Stimulated activated CD8-positive, alpha-beta memory T cell treated with anti-CD3 and anti-CD28 coated beads, Interleukin-2, amount 100 ng/mL, for 48 hours (primary cell): ENCODE data around the gene OR1J1.

ENCODE experiments used
- DNase-seq, 2 donors: peaks; one replicate each; pipeline ENCODE4 v3.0.0-alpha.2; 2020; ENCODE audit warnings: low read depth in 2 of 2

OR1J1 gene

GRCh38 chr9:122445155-122445749 lies 32.5 kb downstream of the OR1J1 start:
- no peak for DNase-seq

GRCh38 chr9:122444041-122444733 lies 33.5 kb downstream of the OR1J1 start:
- no peak for DNase-seq

GRCh38 chr9:122442568-122442967 lies 35.2 kb downstream of the OR1J1 start:
- no peak for DNase-seq
